Left lung (tissue), 10 donors: Measurements from ENCODE around the gene BBS2. TPM values are rescaled to one million over a fixed set of nuclear protein-coding genes. Genes with fewer than 3 reads are reported as not detected.

Source experiments
- ATAC-seq: fragments of 200-7000 bp; cut with Tn5 transposase; one replicate; pipeline ENCODE4 v1.9.1; 2020; ENCODE audit warnings: moderate library complexity
- DNase-seq, 4 donors: peaks; one replicate each; pipeline ENCODE4 v3.0.0-alpha.2; 2013 to 2020
- H3K27ac ChIP-seq, 2 donors: fragments of 200-600 bp; sonication (generic) in 1 of 2; one replicate each; pipeline versions ENCODE4 v1.5.0 to v1.8.0; 2020 to 2021
- H3K27me3 ChIP-seq, 2 donors: fragments of 200-600 bp; sonication (generic) in 1 of 2; one replicate each; pipeline versions ENCODE4 v1.5.0 to v1.8.0; 2020 to 2021
- H3K36me3 ChIP-seq, 2 donors: fragments of 200-600 bp; sonication (generic) in 1 of 2; one replicate each; pipeline versions ENCODE4 v1.5.0 to v1.8.0; 2020 to 2021
- H3K4me1 ChIP-seq, 2 donors: fragments of 200-600 bp; one replicate each; pipeline ENCODE4 v1.8.0; 2021
- H3K4me3 ChIP-seq, 2 donors: fragments of 200-600 bp; sonication (generic) in 1 of 2; one replicate each; pipeline versions ENCODE4 v1.5.0 to v1.8.0; 2020 to 2021; ENCODE audit warnings: mild to moderate bottlenecking in 1 of 2
- H3K9me3 ChIP-seq, 2 donors: fragments of 200-600 bp; sonication (generic) in 1 of 2; one replicate each; pipeline versions ENCODE4 v1.5.0 to v1.8.0; 2020 to 2021
- CTCF ChIP-seq, 2 donors: fragments of 200-600 bp; sonication (generic) in 1 of 2; IDR thresholded peaks; one replicate each; pipeline versions ENCODE4 v1.5.0 to v1.8.0; 2021; ENCODE audit warnings: antibody characterized with exemption in 2 of 2
- intact Hi-C, 2 donors: fragments of 100-400 bp; cut with DNase I; formaldehyde crosslinking; loops; one replicate each; pipeline versions ENCODE4 v1.11.2 to v1.14.2; 2022
- polyA plus RNA-seq, 6 donors: library from polyadenylated mRNA; unstranded; fragments of 120-200 nt; gene quantifications; one replicate each; pipeline ENCODE4 v1.2.1, GENCODE V29; 2013; ENCODE audit not compliant: insufficient read length in 6 of 6
- total RNA-seq, 2 donors: library from RNA; stranded (reverse); fragmentation: NEBNext Ultra II Directional; extraction: Animal tissue kit (Norgen Biotek cat#: 25700); gene quantifications; one replicate each; pipeline ENCODE4 v1.2.1, GENCODE V29; 2021
- donor health status: DM: no; HTN: yes; CAD: no.
- donor health status: DM: no; HTN: no; CAD: no.

Gene BBS2
- total and polyA plus RNA-seq, 8 donors, result 23.9 to 109 (median 81.8) TPM

GRCh38 chr16:56539656-56540055, 19.8 kb upstream of the BBS2 start:
- no peaks in the 10 kb centered on the region for H3K4me1 ChIP-seq
- no peaks in the 10 kb centered on the region for H3K9me3 ChIP-seq
- intact Hi-C loops, result no loop called here
- peaks cover 0 to 5% of the 10 kb centered on the region in 2 donors for H3K27me3 ChIP-seq
- H3K27ac ChIP-seq, result no peak overlapping the region
- ATAC-seq (no peak), DNase-seq (no peak)
- H3K36me3 ChIP-seq, result no peaks in the 10 kb centered on the region
- no peak for TF ChIP-seq CTCF (IDR thresholded peaks at IDR 0.05)
- H3K4me3 ChIP-seq, result no peak overlapping the region

- no peak overlapping the region for H3K27ac ChIP-seq
- intact Hi-C loops, result no loop called here
- no peaks in the 10 kb centered on the region for H3K4me1 ChIP-seq
- H3K4me3 ChIP-seq, result no peak overlapping the region
- TF ChIP-seq CTCF (IDR thresholded peaks at IDR 0.05), result no peak
- ATAC-seq, result no peak
- no peaks in the 10 kb centered on the region for H3K9me3 ChIP-seq
- DNase-seq, result no peak
- peaks cover 0 to 5% of the 10 kb centered on the region in 2 donors for H3K27me3 ChIP-seq
- H3K36me3 ChIP-seq, result no peaks in the 10 kb centered on the region
Observed at GRCh38 chr16:56538331-56538730, 18.5 kb upstream of the BBS2 start.

- Histone ChIP-seq H3K4me1 (no peaks in the 10 kb centered on the region), H3K27ac (no peak overlapping the region), H3K36me3 (no peaks in the 10 kb centered on the region), H3K9me3 (no peaks in the 10 kb centered on the region), H3K4me3 (no peak overlapping the region), H3K27me3 (peaks cover 0 to 5% of the 10 kb centered on the region in 2 donors)
- TF ChIP-seq CTCF (IDR thresholded peaks at IDR 0.05), result no peak
- no peak for DNase-seq
- no peak for ATAC-seq
- intact Hi-C loops, result no loop called here
Observed at GRCh38 chr16:56534847-56535383, 15.1 kb upstream of the BBS2 start.

GRCh38 chr16:56532714-56533113, 12.9 kb upstream of the BBS2 start:
- no peaks in the 10 kb centered on the region for H3K36me3 ChIP-seq
- no peak for DNase-seq
- no peak overlapping the region for H3K27ac ChIP-seq
- no peak for TF ChIP-seq CTCF (IDR thresholded peaks at IDR 0.05)
- H3K4me1 ChIP-seq, result no peaks in the 10 kb centered on the region
- intact Hi-C loops, result no loop called here
- H3K27me3 ChIP-seq, result peaks cover 0 to 5% of the 10 kb centered on the region in 2 donors
- no peaks in the 10 kb centered on the region for H3K9me3 ChIP-seq
- H3K4me3 ChIP-seq, result no peak overlapping the region
- no peak for ATAC-seq

GRCh38 chr16:56530872-56531271, 11.0 kb upstream of the BBS2 start:
- no peak for DNase-seq
- Histone ChIP-seq H3K4me3 (no peak overlapping the region), H3K27me3 (no peaks in the 10 kb centered on the region), H3K9me3 (no peaks in the 10 kb centered on the region), H3K36me3 (no peaks in the 10 kb centered on the region), H3K4me1 (no peaks in the 10 kb centered on the region), H3K27ac (no peak overlapping the region)
- ATAC-seq, result no peak
- intact Hi-C loops, result no loop called here
- no peak for TF ChIP-seq CTCF (IDR thresholded peaks at IDR 0.05)
